T-helper 1 cell treated with Interleukin-12 subunit alpha and Interleukin-12 subunit beta and Interleukin-4 antibody, amounts not matched to agents 30 μg/mL and 1 μg/mL, for 36 hours (primary cell): ENCODE data around the gene CDK19.

Experiments
- H3K27ac Mint-ChIP-seq: one replicate; pipeline ENCODE4 v1.8.0; 2021; ENCODE audit warnings: mild to moderate bottlenecking, mixed read lengths
- H3K27me3 Mint-ChIP-seq: one replicate; pipeline ENCODE4 v1.8.0; 2021; ENCODE audit warnings: low read depth, mixed read lengths
- H3K36me3 Mint-ChIP-seq: one replicate; pipeline ENCODE4 v1.8.0; 2021; ENCODE audit warnings: low read depth, mixed read lengths
- H3K4me1 Mint-ChIP-seq: one replicate; pipeline ENCODE4 v1.8.0; 2021; ENCODE audit warnings: low read depth, mixed read lengths
- H3K4me3 Mint-ChIP-seq: one replicate; pipeline ENCODE4 v1.8.0; 2021; ENCODE audit warnings: mild to moderate bottlenecking, moderate library complexity, mixed read lengths
- H3K9me3 Mint-ChIP-seq: one replicate; pipeline ENCODE4 v1.8.0; 2021; ENCODE audit warnings: mixed read lengths

CDK19 gene

DNA sequence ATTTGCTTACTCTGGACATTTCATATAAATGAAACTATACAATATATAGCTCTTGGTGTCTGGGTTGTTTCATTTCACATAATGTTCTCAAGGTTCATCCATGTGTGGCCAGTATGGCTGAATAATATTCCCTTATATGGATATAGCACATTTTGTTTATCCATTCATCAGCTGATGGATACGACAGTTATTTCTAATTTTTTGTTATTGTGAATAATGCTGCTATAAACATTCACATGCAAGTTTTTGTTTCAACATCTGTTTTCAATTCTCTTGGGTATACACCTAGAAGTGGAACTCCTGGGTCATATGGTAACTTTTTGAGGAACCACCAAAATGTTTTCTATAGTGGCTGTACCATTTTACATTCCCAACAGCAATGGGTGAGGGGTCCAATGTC lies 101.1 kb downstream of the CDK19 start:
- Mint-ChIP-seq H3K4me3 (no peak overlapping the region), H3K9me3 (no peaks in the 10 kb centered on the region), H3K27me3 (no peaks in the 10 kb centered on the region), H3K27ac (no peak overlapping the region), H3K4me1 (no peaks in the 10 kb centered on the region), H3K36me3 (peaks cover 6% of the 10 kb centered on the region)

DNA sequence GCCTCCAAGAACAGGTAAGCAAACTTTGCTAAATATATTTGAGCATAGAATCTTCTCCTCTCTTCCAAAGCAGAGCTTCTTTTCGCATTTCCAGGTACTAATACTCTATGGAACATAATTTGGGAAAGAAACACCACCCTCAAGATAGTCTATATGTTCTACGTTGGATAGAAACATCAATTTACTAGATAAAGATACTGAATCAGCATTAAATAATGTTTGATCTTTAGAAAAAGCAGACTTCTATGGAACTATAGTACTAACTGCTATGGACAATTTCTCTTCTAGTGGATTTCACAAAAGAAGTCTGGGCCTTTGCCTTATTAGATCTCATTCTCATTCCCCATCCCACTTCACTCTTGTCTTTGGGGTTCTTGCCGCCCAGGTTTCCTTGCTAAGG lies 103.0 kb downstream of the CDK19 start:
- no peaks in the 10 kb centered on the region for H3K27me3 Mint-ChIP-seq
- peaks cover 4% of the 10 kb centered on the region for H3K36me3 Mint-ChIP-seq
- H3K9me3 Mint-ChIP-seq: no peaks in the 10 kb centered on the region
- H3K4me1 Mint-ChIP-seq: no peaks in the 10 kb centered on the region
- no peak overlapping the region for H3K27ac Mint-ChIP-seq
- no peak overlapping the region for H3K4me3 Mint-ChIP-seq

- H3K27me3 Mint-ChIP-seq: no peaks in the 10 kb centered on the region
- no peak overlapping the region for H3K4me3 Mint-ChIP-seq
- H3K36me3 Mint-ChIP-seq: peaks cover 4% of the 10 kb centered on the region
- no peaks in the 10 kb centered on the region for H3K4me1 Mint-ChIP-seq
- H3K9me3 Mint-ChIP-seq: no peaks in the 10 kb centered on the region
- no peak overlapping the region for H3K27ac Mint-ChIP-seq
These were observed 105.2 kb downstream of the CDK19 start for GRCh38 chr6:110710115-110710514.

DNA sequence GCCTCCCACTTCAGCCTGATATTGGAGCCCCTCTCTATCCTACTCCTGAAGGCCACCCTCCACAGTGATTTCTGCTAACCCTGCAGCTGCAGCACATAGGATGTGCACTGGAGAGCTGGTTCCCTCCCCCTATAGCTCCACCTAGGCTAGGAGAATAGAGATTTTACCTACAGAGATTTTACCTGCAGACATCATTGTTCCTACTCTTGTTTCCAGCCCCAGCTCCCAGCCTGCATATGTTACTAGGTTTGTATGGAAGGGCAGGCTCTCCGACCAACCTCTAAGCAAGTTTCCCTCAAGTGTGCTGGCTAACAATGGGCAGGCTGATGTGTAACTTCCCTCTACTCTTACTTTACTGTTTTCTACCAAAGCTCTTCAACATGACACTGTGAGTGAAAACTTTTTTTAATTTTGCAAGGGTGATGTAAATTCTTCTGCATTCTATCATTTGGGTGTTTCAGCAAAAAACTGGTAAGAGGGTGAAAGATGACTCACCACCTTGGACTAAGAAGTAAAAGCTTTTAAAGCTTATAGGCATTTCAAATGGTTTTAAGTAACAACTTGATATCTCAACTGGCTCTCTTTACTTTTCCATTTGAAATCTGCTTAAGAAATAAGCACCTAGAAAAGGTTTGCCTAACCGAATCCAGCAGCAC lies 106.8 kb downstream of the CDK19 start:
- no peak overlapping the region for H3K27ac Mint-ChIP-seq
- no peaks in the 10 kb centered on the region for H3K27me3 Mint-ChIP-seq
- no peaks in the 10 kb centered on the region for H3K4me1 Mint-ChIP-seq
- no peaks in the 10 kb centered on the region for H3K9me3 Mint-ChIP-seq
- H3K4me3 Mint-ChIP-seq: no peak overlapping the region
- peaks cover 4% of the 10 kb centered on the region for H3K36me3 Mint-ChIP-seq

DNA sequence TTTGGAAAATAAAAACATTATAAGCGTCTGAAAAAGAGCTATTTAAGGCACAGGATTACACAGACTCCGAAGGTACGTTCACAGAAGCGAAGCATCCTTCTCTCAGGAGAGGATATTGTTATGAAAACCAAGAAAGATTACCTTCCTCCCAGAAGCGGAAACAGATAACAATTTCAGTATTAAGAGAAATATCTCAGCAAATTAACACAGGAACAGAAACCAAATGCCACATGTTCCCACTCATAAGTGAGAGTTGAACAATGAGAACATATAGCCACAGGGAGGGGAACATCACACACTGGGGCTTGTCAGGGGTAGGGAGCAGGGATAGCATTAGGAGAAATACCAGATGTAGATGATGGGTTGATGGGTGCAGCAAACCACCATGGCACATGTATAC lies 109.7 kb downstream of the CDK19 start:
- no peaks in the 10 kb centered on the region for H3K4me1 Mint-ChIP-seq
- H3K9me3 Mint-ChIP-seq: no peaks in the 10 kb centered on the region
- H3K27me3 Mint-ChIP-seq: no peaks in the 10 kb centered on the region
- no peak overlapping the region for H3K4me3 Mint-ChIP-seq
- peaks cover 4% of the 10 kb centered on the region for H3K36me3 Mint-ChIP-seq
- no peak overlapping the region for H3K27ac Mint-ChIP-seq

DNA sequence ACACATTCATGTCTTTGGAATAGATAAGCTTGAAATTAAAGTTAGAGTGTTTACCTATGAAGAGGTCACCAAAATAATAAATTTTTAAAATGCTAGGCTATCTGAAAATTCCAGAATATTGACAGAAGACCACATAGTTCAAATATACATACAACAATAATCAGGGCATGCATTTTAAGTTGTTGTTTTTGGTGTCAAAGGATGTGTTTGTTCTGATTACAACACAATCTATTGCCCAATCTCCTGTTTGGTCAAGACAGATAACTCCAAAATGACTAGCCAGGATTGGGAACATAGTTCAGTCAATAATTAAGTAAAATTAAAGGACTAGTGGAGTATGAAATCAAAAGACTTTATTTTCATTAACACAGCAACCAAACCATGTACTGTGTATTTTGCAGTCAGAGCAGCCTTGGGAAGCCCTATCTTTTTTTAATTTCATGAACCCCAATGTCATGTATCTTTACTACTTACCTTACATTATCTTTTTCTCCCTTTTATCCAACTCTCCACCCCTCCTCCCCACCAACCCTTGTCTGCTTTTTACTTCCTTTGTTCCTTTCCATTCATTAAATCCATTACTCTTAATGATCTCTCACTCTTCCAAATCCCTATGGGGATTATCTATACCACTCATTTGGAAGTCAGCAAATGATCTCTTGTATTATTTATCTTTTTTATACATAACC lies 111.2 kb downstream of the CDK19 start:
- H3K27ac Mint-ChIP-seq: no peak overlapping the region
- no peaks in the 10 kb centered on the region for H3K9me3 Mint-ChIP-seq
- no peak overlapping the region for H3K4me3 Mint-ChIP-seq
- H3K36me3 Mint-ChIP-seq: no peaks in the 10 kb centered on the region
- H3K4me1 Mint-ChIP-seq: no peaks in the 10 kb centered on the region
- no peaks in the 10 kb centered on the region for H3K27me3 Mint-ChIP-seq

DNA sequence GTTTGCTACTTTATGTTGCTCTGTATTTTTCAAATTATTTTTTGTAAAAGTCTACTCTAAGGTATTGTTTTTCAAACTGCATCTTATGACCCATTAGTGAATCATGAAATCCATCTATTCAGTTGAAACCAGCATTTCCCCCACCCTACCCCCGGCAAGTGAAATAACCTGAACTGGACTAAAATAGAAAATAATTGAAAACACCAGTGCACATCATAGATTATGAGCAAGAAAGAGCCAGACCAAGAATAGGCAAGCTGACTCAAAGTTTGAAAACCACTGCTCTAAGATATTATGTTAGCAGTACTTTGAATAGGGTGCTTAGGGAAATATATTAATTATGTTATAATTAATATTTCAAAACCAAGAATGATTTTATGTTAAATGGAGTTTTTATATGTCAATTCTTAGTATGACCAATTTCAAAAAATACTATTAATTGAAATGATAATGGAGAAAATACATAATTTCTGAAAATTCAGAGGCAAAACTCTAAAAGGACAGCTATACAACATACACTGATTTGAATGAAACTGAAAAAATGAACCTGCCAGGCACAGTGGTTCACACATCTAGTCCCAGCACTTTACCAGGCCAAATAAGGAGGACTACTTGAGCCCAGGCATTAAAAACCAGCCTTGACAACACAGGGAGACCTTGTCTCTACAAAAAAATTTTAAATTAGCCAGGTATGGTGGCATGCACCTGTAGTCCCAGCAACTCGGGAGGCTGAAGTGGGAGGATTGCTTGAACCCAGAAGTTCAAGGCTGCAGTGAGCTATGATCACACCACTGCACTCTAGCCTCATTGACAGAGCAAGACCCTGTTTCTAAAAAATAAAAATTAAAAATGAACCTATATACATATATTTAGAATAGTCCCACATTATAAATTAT lies 112.0 kb downstream of the CDK19 start:
- no peaks in the 10 kb centered on the region for H3K9me3 Mint-ChIP-seq
- no peaks in the 10 kb centered on the region for H3K27me3 Mint-ChIP-seq
- no peak overlapping the region for H3K4me3 Mint-ChIP-seq
- H3K4me1 Mint-ChIP-seq: no peaks in the 10 kb centered on the region
- no peak overlapping the region for H3K27ac Mint-ChIP-seq
- peaks cover under 1% of the 10 kb centered on the region for H3K36me3 Mint-ChIP-seq

DNA sequence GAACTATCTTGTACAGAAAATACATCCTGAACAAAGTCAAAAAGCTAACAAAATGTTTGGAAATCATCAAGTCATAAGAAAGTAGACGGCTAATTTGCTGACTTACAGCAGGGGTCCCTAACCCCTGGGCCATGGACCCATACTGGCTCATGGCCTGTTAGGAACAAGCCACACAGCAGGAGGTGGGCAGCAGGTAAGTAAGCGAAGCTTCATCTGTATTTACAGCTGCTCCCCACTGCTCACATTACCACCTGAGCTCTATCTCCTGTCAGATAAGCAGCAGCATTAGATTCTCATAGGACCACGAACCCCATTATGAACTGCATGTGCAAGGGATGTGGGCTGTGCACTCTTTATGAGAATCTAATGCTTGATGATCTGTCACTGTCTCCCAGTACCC lies 115.5 kb downstream of the CDK19 start:
- Mint-ChIP-seq H3K27ac (no peak overlapping the region), H3K4me1 (no peaks in the 10 kb centered on the region), H3K36me3 (peaks cover 6% of the 10 kb centered on the region), H3K4me3 (no peak overlapping the region), H3K27me3 (no peaks in the 10 kb centered on the region), H3K9me3 (no peaks in the 10 kb centered on the region)

GRCh38 chr6:110693994-110694393 lies 121.3 kb downstream of the CDK19 start:
- H3K4me1 Mint-ChIP-seq: peaks cover 3% of the 10 kb centered on the region
- H3K9me3 Mint-ChIP-seq: peaks cover 6% of the 10 kb centered on the region
- peaks cover 6% of the 10 kb centered on the region for H3K36me3 Mint-ChIP-seq
- no peak overlapping the region for H3K4me3 Mint-ChIP-seq
- no peak overlapping the region for H3K27ac Mint-ChIP-seq
- H3K27me3 Mint-ChIP-seq: no peaks in the 10 kb centered on the region

DNA sequence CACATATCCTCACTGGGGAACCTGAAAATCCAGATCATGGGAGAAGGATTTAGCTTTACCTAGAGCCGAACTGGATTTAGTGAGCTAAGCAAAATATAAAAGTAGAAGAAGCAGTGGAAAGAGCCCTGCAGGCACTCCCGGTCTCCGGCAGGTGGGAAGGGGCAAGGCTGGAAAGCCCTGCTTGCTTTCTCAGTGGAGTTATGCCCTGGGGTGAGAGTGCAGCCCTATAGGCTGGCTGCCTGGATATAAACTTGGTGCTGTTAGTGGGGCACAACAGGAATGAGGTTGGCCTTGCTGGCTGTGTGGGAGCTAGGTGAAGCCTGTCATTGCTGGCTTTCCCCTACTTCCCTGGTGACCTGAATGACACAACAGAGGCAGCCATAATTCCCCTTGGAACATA lies 122.0 kb downstream of the CDK19 start:
- Mint-ChIP-seq H3K9me3 (peaks cover 6% of the 10 kb centered on the region), H3K27me3 (no peaks in the 10 kb centered on the region), H3K27ac (no peak overlapping the region)

DNA sequence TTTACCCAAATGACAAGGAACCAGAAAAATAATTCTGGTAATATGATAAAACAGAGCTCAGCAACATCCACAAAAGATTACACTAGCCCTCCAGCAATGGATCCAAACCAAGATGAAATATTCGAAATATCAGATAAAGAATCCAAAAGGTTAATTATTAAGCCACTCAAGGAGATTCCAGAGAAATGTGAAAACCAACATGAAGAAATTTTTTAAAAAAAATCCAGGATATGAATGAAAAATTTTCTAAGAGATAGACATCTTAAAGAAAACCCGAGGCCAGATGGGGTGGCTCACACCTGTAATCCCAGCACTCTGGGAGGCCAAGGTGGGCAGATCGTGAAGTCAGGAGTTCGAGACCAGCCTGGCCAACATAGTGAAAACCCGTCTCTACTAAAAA lies 124.4 kb downstream of the CDK19 start:
- H3K27me3 Mint-ChIP-seq: no peaks in the 10 kb centered on the region
- H3K9me3 Mint-ChIP-seq: peaks cover 6% of the 10 kb centered on the region
- H3K4me3 Mint-ChIP-seq: no peak overlapping the region
- H3K4me1 Mint-ChIP-seq: peaks cover 12% of the 10 kb centered on the region
- H3K36me3 Mint-ChIP-seq: no peaks in the 10 kb centered on the region
- no peak overlapping the region for H3K27ac Mint-ChIP-seq

More for the DNA sequence above, 122.0 kb downstream of the CDK19 start:
- Mint-ChIP-seq H3K4me3 (no peak overlapping the region), H3K4me1 (peaks cover 3% of the 10 kb centered on the region), H3K36me3 (peaks cover 6% of the 10 kb centered on the region)

GRCh38 chr6:110690106-110690654 lies 125.1 kb downstream of the CDK19 start:
- Mint-ChIP-seq H3K9me3 (peaks cover 6% of the 10 kb centered on the region), H3K27ac (no peak overlapping the region), H3K4me1 (peaks cover 12% of the 10 kb centered on the region), H3K36me3 (no peaks in the 10 kb centered on the region), H3K27me3 (no peaks in the 10 kb centered on the region), H3K4me3 (no peak overlapping the region)

DNA sequence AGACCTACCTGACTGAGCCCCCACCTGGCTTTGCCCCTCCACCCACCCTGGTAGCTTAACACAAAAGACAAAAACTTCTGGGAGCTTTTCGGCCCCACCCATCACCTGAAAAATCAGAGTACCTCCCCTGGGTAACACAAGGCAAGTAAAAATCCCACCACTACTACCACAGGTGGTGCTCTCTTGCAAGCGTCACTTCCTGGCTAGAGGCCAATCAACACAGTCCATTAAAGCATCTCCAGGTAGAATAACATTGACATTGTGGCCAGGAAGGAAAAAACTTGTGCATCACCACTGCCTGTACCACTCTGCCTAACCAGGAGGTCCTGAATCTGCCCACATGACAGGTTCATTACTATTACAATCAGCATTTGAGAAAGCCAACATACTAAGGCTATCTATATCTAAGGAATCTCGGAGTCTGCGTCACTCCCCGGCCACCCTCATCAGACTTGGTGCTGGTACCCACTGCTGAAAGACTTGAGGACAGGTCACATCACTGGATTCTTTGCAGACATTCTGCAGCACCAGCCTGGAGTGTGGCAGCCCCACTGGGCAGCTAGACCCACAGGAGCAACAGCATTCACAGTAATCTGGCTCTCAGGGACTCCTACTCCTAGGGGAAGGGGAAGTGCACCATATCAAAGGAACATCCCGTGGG lies 125.9 kb downstream of the CDK19 start:
- H3K27me3 Mint-ChIP-seq: no peaks in the 10 kb centered on the region
- H3K4me3 Mint-ChIP-seq: no peak overlapping the region
- no peak overlapping the region for H3K27ac Mint-ChIP-seq
- peaks cover 10% of the 10 kb centered on the region for H3K4me1 Mint-ChIP-seq
- H3K9me3 Mint-ChIP-seq: peaks cover 4% of the 10 kb centered on the region
- peaks cover 2% of the 10 kb centered on the region for H3K36me3 Mint-ChIP-seq

DNA sequence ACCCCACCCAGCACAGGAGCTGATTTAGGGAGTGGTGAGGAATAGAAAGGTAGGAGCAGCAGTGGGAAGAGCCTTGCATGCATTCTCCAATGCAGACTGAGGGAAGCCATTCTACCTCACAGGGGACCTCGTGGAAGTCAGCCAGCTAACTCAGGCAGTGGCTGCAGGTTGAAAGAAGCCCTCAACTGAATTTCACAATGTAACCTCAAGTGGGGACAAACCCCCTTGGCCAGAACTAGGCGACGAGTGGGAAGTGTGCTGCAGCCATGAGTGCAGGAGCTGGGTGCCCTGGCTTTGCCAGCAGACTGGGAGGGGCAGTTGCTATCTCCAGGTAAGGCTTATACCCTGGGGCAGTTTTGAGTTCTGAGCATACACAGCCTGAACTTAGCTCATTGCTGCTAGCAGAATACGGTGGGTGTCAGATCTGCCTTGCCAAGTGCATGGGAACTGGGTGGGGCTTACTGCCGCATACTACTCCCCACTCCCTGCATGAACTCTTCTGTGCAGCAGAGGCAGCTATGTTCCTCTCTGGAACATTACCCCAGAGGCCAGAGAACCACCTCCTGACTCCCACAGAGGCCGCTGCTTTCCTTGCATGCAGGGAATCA lies 126.5 kb downstream of the CDK19 start:
- Mint-ChIP-seq H3K9me3 (no peaks in the 10 kb centered on the region), H3K27me3 (no peaks in the 10 kb centered on the region), H3K36me3 (peaks cover 2% of the 10 kb centered on the region), H3K27ac (no peak overlapping the region), H3K4me3 (no peak overlapping the region), H3K4me1 (peaks cover 8% of the 10 kb centered on the region)
